Uterus (tissue), 4 donors: ENCODE data around the gene AGBL4. TPM values are rescaled to one million over a fixed set of nuclear protein-coding genes. Genes with fewer than 3 reads are reported as not detected.
A peak's percentile ranks its signal among the peaks of the same experiment; 100 is the strongest.

ENCODE experiments used
- DNase-seq, 2 donors: peaks; one replicate each; pipeline ENCODE4 v3.0.0-alpha.2; 2019 to 2020
- H3K27ac ChIP-seq, 2 donors: fragments of 200-600 bp; sonication (generic); 1 replicate in 1 of 2; 2 replicates in 1 of 2; pipeline ENCODE4 v1.5.1; 2016 to 2018
- H3K27me3 ChIP-seq, 2 donors: fragments of 200-600 bp; sonication (generic); one replicate each; pipeline ENCODE4 v1.5.1; 2018 to 2019; ENCODE audit warnings: control low read depth in 1 of 2
- H3K36me3 ChIP-seq, 2 donors: fragments of 200-600 bp; sonication (generic); one replicate each; pipeline ENCODE4 v1.5.1; 2019; ENCODE audit warnings: control low read depth in 1 of 2
- H3K4me1 ChIP-seq, 2 donors: fragments of 200-600 bp; sonication (generic); one replicate each; pipeline ENCODE4 v1.5.1; 2018 to 2019; ENCODE audit warnings: control low read depth in 1 of 2
- H3K4me3 ChIP-seq, 2 donors: fragments of 200-600 bp; sonication (generic); 1 replicate in 1 of 2; 2 replicates in 1 of 2; pipeline ENCODE4 v1.5.1; 2018 to 2019; ENCODE audit warnings: mild to moderate bottlenecking in 1 of 2
- H3K9me3 ChIP-seq, 2 donors: fragments of 200-600 bp; sonication (generic); one replicate each; pipeline ENCODE4 v1.5.1; 2019; ENCODE audit warnings: control low read depth in 1 of 2
- POLR2A ChIP-seq, 2 donors: fragments of 450-650 bp; IDR thresholded peaks; one replicate each; pipeline ENCODE4 v1.6.1; 2016; ENCODE audit warnings: antibody characterized with exemption in 2 of 2, mild to moderate bottlenecking in 1 of 2, moderate library complexity in 1 of 2
- intact Hi-C: fragments of 100-400 bp; cut with DNase I; formaldehyde crosslinking; loops from one replicate; pipeline ENCODE4 v1.15.1; 2023; ENCODE audit warnings: low total_unique reads
- total RNA-seq, 4 donors: library from RNA; depleted of rRNA in 3 of 4; stranded (reverse); fragments of >200 nt in 3 of 4; gene quantifications; one replicate each; pipeline versions ENCODE4 v1.1.0 to v1.2.4, GENCODE V29; 2014 to 2023
- TF ChIP-seq, protein P1 (sequence below), 4 experiments: fragments of 200-600 bp in 2 of 4; fragments of 450-650 bp in 2 of 4; sonication (generic) in 2 of 4; IDR thresholded peaks; one replicate each; pipeline ENCODE4 v1.5.1; 2016 to 2019; ENCODE audit warnings: antibody characterized with exemption in 4 of 4, mild to moderate bottlenecking in 2 of 4, moderate library complexity in 1 of 4
- donor health status: DM: yes; HTN: yes; CAD: no.

The AGBL4 gene
- total RNA-seq, 4 donors from 2014 or later: 0.85 to 1.9 TPM; not detected in 2

DNA sequence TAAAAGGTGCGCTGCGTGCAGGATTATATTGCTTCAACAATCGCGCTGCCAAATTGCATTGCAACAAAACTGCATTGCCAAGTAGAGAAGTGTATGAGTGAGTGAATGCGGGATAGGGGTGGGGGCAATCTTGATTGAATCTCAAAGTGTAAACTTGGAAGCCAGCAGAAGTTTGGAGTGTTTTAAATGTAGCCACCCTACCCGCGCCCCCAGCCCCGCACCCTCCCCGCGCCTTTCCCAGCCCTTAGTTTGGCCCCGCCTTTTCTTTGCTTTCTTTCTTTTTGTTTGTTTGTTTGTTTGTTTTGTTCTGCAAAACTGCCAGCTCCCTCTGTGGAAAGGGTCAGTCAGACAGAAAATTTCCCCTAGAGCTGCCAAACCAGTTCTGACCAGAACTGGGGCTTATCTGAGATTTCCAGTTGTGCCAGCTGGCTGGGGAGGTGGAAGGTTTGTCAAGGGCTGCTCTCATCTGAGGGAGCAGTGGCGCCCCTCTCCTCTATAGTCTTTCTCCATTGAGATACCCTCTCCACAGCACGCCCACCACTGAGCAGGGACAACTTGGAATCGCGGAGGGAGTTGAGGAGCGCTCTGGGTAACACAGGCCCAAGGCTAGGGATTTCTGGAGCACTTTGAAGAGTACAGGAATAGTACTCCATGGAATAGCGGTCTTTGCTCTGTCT lies 1246.4 kb downstream of the AGBL4 start:
- intact Hi-C loops: no loop called here
- peak overlapping the region; percentile 50 to 95 for H3K4me3 ChIP-seq
- TF ChIP-seq, protein P1, sequence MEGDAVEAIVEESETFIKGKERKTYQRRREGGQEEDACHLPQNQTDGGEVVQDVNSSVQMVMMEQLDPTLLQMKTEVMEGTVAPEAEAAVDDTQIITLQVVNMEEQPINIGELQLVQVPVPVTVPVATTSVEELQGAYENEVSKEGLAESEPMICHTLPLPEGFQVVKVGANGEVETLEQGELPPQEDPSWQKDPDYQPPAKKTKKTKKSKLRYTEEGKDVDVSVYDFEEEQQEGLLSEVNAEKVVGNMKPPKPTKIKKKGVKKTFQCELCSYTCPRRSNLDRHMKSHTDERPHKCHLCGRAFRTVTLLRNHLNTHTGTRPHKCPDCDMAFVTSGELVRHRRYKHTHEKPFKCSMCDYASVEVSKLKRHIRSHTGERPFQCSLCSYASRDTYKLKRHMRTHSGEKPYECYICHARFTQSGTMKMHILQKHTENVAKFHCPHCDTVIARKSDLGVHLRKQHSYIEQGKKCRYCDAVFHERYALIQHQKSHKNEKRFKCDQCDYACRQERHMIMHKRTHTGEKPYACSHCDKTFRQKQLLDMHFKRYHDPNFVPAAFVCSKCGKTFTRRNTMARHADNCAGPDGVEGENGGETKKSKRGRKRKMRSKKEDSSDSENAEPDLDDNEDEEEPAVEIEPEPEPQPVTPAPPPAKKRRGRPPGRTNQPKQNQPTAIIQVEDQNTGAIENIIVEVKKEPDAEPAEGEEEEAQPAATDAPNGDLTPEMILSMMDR (IDR thresholded peaks at IDR 0.05): no peak
- TF ChIP-seq POLR2A (IDR thresholded peaks at IDR 0.05): no peak
- DNase-seq: peak in 1 of 2 donors; percentile 22
- H3K27me3 ChIP-seq: no peaks in the 10 kb centered on the region
- no peaks in the 10 kb centered on the region for H3K36me3 ChIP-seq
- H3K27ac ChIP-seq: no peak overlapping the region
- H3K4me1 ChIP-seq: no peaks in the 10 kb centered on the region
- no peaks in the 10 kb centered on the region for H3K9me3 ChIP-seq

DNA sequence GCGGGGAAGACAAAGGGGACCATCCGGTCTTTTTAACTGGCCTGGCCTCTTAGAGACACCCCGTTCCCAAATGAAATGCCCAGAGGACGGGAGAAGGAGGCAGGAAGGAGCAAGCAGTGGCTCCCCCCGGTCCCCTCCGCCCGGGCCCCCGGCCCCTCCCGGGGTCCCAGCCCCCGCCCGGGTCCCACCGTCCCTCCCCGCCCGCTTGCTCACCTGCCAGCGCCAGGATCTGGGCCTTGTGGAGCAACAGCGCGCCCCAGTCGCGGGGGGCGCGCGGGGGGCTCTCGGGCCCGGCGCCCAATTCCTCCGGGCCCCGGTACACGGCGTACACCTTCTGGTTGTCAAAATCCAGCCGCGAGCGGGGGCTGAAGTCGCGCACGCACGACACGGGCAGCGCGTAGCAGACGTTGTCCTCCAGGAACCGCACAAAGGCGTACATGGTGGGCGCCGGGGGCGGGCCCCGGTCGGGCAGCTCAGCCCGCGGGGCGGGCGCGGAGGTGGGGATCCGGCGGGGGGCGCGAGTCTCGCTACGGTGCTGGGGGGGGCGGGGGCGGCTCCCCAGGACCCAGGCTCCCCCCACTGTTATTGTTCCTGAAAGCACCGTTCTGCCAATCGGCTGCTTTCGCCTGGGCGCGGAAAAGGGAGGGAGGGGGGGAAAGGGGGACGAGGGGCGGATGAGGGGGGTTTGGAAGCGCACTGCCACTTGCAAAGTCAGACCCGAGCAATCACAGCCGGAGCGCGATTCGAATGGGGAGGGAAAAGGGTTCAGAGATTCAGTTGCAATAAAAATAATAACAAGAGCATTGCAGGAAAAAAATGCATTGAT lies 1247.1 kb downstream of the AGBL4 start, which contains the start of gene BEND5:
Gene BEND5, minus strand, starts transcription at position 499 of the 826 bp plus-strand sequence. Its CDS starts 60 bp downstream, at position 439.
- intact Hi-C loops: no loop called here
- H3K27ac ChIP-seq: peak within 1 kb of the TSS; percentile 72 to 90
- H3K4me3 ChIP-seq: peak within 1 kb of the TSS; percentile 50 to 95
- DNase-seq: peak; percentile 54 to 57
- no peak for TF ChIP-seq POLR2A (IDR thresholded peaks at IDR 0.05)
- TF ChIP-seq, protein P1 (IDR thresholded peaks at IDR 0.05): no peak
- no peaks in the 10 kb centered on the region for H3K36me3 ChIP-seq
- no peaks in the 10 kb centered on the region for H3K27me3 ChIP-seq
- no peaks in the 10 kb centered on the region for H3K4me1 ChIP-seq
- H3K9me3 ChIP-seq: no peaks in the 10 kb centered on the region

DNA sequence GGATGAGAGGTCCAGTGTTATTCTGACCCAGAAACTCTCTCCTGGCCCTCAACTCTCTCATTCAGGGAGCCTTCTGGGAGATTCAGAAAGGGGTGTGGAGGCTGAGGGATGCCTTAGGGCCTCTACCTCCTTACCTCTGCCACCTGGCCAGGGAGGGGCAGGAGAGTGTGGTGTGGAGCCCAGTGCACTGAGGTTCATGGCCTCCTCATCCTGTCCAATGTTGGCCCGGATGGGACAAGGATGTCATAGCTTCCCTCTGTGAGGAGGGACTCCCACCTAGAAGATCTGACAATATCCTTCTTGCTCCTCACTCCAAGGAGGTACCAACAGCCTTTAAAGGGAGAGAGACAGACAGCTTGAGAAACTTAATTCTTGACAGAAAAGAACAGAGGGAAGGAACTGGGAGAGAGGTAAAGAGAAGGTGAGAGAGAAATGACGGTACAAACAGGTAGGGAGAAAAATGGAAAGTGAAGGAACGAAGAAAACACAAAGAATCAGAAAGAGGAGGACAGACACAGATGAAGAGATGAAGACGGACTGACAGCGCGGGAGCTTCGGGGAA lies 1247.8 kb downstream of the AGBL4 start:
- H3K9me3 ChIP-seq: no peaks in the 10 kb centered on the region
- TF ChIP-seq POLR2A (IDR thresholded peaks at IDR 0.05): no peak
- TF ChIP-seq, protein P1 (IDR thresholded peaks at IDR 0.05): no peak
- peak overlapping the region; percentile 50 to 95 for H3K4me3 ChIP-seq
- no peaks in the 10 kb centered on the region for H3K36me3 ChIP-seq
- H3K27me3 ChIP-seq: no peaks in the 10 kb centered on the region
- H3K4me1 ChIP-seq: no peaks in the 10 kb centered on the region
- intact Hi-C loops: no loop called here
- H3K27ac ChIP-seq: peak overlapping the region; percentile 72 to 90
- no peak for DNase-seq

DNA sequence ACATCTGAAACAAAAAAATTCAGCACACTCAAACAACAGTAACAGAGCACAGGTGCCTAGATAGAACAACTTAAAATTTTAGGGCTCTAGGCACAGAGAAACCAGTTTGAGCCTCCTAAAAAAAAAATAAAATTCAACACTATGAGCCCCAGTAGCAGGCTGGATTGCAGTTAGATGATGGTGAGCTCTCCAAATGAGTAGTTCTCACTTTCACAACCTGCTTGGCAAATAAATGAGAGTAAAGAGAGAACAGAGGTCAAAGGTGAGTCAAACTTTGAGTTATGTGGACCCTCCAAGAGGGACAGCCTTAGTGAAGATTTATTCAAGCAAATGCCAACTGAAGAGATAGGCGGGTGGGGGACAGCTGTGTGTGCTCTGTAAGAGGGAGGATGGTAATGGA lies 1250.6 kb downstream of the AGBL4 start:
- no peak for DNase-seq
- TF ChIP-seq, protein P1 (IDR thresholded peaks at IDR 0.05): no peak
- intact Hi-C loops: no loop called here
- no peaks in the 10 kb centered on the region for H3K4me1 ChIP-seq
- H3K36me3 ChIP-seq: no peaks in the 10 kb centered on the region
- no peaks in the 10 kb centered on the region for H3K9me3 ChIP-seq
- no peak overlapping the region for H3K4me3 ChIP-seq
- H3K27me3 ChIP-seq: no peaks in the 10 kb centered on the region
- no peak overlapping the region for H3K27ac ChIP-seq

DNA sequence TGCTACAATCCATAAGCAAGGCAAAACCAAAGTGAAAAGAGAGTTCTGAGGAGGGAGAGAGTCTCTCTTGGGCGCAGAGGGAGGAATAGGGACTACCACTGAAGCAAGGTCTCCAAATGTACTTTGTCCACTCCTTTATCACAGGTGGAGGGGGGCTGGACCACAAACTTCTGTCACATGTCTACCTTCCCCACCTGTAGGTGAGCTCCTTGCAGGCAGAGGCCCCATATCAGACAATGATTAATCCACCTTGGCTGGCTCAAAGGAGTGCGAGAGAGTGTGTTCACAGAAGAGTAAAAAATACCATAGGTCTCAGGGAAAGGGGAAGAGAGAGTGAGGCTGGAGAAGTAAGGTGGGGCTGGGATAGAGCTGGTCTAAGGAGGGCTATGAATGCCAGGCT lies 1251.5 kb downstream of the AGBL4 start:
- Histone ChIP-seq H3K4me1 (no peaks in the 10 kb centered on the region), H3K27ac (no peak overlapping the region), H3K36me3 (no peaks in the 10 kb centered on the region), H3K9me3 (no peaks in the 10 kb centered on the region), H3K4me3 (no peak overlapping the region), H3K27me3 (no peaks in the 10 kb centered on the region)
- TF ChIP-seq, protein P1 (IDR thresholded peaks at IDR 0.05): no peak
- no peak for TF ChIP-seq POLR2A (IDR thresholded peaks at IDR 0.05)
- intact Hi-C loops: no loop called here
- DNase-seq: no peak
